Activated T-helper 9 cell treated with anti-CD3 and anti-CD28 coated beads, Interleukin-2, amount 50 U/mL, for 16 hours (primary cell): ENCODE results near the gene FOXL1.

Experiments used
- DNase-seq: peaks from one replicate; pipeline ENCODE4 v3.0.0-alpha.2; 2020; ENCODE audit warnings: low read depth

The FOXL1 gene

GRCh38 chr16:86549076-86549892 is 29.1 kb upstream of the FOXL1 start:
- DNase-seq, result no peak

- no peak for DNase-seq
Observed at GRCh38 chr16:86549893-86550190, 28.5 kb upstream of the FOXL1 start.

- no peak for DNase-seq
Observed at GRCh38 chr16:86550281-86550680, 28.1 kb upstream of the FOXL1 start.

GRCh38 chr16:86553356-86553755 is 25.0 kb upstream of the FOXL1 start:
- no peak for DNase-seq

GRCh38 chr16:86554599-86554916 is 23.8 kb upstream of the FOXL1 start:
- DNase-seq, result no peak

- DNase-seq, result peak; percentile 94
Observed at GRCh38 chr16:86554917-86555703, 23.2 kb upstream of the FOXL1 start, which contains the start of gene MTHFSD. MTHFSD (minus strand) TSS chr16:86555235; CDS start chr16:86555184, 51 bp downstream.

GRCh38 chr16:86555704-86556075 is 22.7 kb upstream of the FOXL1 start:
- no peak for DNase-seq

GRCh38 chr16:86556576-86556975 is 21.8 kb upstream of the FOXL1 start:
- DNase-seq, result no peak

GRCh38 chr16:86557587-86557986 is 20.8 kb upstream of the FOXL1 start:
- DNase-seq, result no peak

GRCh38 chr16:86558355-86559193 is 19.8 kb upstream of the FOXL1 start:
- no peak for DNase-seq

- no peak for DNase-seq
Observed at GRCh38 chr16:86559802-86560305, 18.5 kb upstream of the FOXL1 start.

- DNase-seq, result no peak
Observed at GRCh38 chr16:86562356-86562755, 16.0 kb upstream of the FOXL1 start.

GRCh38 chr16:86563469-86564345 is 14.6 kb upstream of the FOXL1 start:
- DNase-seq, result peak; percentile 74

- DNase-seq, result no peak
Observed at GRCh38 chr16:86565181-86565631, 13.1 kb upstream of the FOXL1 start.

- DNase-seq, result no peak
Observed at GRCh38 chr16:86565644-86566511, 12.5 kb upstream of the FOXL1 start.

- DNase-seq, result peak; percentile 14
Observed at GRCh38 chr16:86566601-86566965, 11.8 kb upstream of the FOXL1 start, which contains the start of gene FOXC2. FOXC2 (plus strand) TSS chr16:86566829; CDS start chr16:86567336, 507 bp downstream.

GRCh38 chr16:86566966-86567700 is 11.2 kb upstream of the FOXL1 start:
- no peak for DNase-seq

GRCh38 chr16:86567701-86568581 is 10.4 kb upstream of the FOXL1 start:
- no peak for DNase-seq
